ENCODE measurements around the gene TUG1.

Gene TUG1

DNA sequence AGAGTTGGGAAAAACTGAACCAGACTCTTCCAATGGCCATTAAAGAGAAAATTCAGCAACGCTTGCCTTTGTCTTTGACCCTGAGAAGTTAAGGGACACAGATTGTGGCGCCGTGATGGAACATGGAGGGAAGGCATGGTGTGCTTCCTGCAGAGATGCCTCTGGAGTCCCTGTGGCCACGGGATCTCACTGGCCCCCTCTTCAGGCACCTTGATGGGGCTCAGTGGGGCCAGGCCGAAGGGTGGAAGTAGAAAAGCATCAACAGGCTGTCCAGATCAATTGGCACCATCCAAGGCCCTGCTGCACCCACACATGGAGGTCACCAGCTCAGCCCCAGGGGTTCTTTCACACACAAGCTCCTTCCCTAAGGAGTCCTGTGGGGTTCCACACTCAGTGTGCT is 43.4 kb upstream of the TUG1 start:
- DNase-seq (ENCODE audit: low read depth): no peak
- no peak overlapping the region for H3K4me3 ChIP-seq (ENCODE audit: control insufficient read depth, low read depth, low read length)
- TF ChIP-seq, protein P1, sequence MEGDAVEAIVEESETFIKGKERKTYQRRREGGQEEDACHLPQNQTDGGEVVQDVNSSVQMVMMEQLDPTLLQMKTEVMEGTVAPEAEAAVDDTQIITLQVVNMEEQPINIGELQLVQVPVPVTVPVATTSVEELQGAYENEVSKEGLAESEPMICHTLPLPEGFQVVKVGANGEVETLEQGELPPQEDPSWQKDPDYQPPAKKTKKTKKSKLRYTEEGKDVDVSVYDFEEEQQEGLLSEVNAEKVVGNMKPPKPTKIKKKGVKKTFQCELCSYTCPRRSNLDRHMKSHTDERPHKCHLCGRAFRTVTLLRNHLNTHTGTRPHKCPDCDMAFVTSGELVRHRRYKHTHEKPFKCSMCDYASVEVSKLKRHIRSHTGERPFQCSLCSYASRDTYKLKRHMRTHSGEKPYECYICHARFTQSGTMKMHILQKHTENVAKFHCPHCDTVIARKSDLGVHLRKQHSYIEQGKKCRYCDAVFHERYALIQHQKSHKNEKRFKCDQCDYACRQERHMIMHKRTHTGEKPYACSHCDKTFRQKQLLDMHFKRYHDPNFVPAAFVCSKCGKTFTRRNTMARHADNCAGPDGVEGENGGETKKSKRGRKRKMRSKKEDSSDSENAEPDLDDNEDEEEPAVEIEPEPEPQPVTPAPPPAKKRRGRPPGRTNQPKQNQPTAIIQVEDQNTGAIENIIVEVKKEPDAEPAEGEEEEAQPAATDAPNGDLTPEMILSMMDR (IDR thresholded peaks at IDR 0.05; ENCODE audit: control insufficient read depth, insufficient read depth, low read depth, low read length, missing control alignments): no peak

DNA sequence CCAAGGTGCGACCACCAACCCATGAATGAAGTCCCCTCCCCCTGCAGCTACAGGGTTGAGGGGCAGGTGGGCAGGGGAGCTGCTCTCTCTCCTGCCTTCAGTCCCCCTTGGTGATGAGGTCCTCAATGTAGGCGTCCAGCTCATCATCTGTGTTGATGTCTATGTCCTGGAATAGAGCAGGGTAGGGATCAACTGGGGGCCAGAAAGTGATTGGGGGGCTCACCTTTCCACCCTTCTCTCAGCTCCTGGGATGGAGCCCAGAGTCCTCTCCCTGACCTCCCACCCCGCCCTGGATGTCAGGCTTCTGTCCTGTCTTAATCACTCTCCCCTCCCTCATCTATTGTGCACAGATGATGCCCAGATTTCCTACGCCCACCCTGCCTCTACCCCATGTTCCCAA is 42.4 kb upstream of the TUG1 start:
- DNase-seq (ENCODE audit: low read depth): no peak
- H3K4me3 ChIP-seq (ENCODE audit: control insufficient read depth, low read depth, low read length): no peak overlapping the region
- TF ChIP-seq, protein P1 (IDR thresholded peaks at IDR 0.05; ENCODE audit: control insufficient read depth, insufficient read depth, low read depth, low read length, missing control alignments): no peak

GRCh38 chr22:30927806-30928205 is 41.3 kb upstream of the TUG1 start:
- TF ChIP-seq, protein P1 (IDR thresholded peaks at IDR 0.05; ENCODE audit: control insufficient read depth, insufficient read depth, low read depth, low read length, missing control alignments): no peak
- H3K4me3 ChIP-seq (ENCODE audit: control insufficient read depth, low read depth, low read length): no peak overlapping the region
- DNase-seq (ENCODE audit: low read depth): no peak

- H3K4me3 ChIP-seq (ENCODE audit: control insufficient read depth, low read depth, low read length): no peak overlapping the region
- no peak for DNase-seq (ENCODE audit: low read depth)
- TF ChIP-seq, protein P1 (IDR thresholded peaks at IDR 0.05; ENCODE audit: control insufficient read depth, insufficient read depth, low read depth, low read length, missing control alignments): no peak
Observed at GRCh38 chr22:30928401-30928800, 40.7 kb upstream of the TUG1 start.

DNA sequence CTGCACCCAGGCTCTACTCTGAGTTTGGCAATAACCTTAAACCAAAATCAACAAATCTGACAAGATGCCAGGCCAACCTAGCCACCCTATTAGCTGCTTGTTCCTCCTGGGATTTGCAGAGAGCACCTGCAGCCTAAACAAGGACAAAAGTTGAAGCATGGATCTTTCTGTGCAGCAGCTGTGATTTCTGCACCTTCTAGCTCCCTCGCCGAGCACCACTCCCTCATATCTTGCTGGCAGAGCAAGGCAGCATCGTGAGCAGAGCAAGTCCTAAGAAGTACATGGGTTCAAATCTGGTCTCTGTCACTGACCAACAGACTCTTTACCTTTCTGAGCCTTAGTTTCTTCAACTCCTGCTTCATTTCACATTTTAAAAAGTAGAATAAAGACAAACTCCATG is 38.8 kb upstream of the TUG1 start:
- TF ChIP-seq, protein P1 (IDR thresholded peaks at IDR 0.05; ENCODE audit: control insufficient read depth, insufficient read depth, low read depth, low read length, missing control alignments): no peak
- DNase-seq (ENCODE audit: low read depth): no peak
- H3K4me3 ChIP-seq (ENCODE audit: control insufficient read depth, low read depth, low read length): no peak overlapping the region

- no peak overlapping the region for H3K4me3 ChIP-seq (ENCODE audit: control insufficient read depth, low read depth, low read length)
- TF ChIP-seq, protein P1 (IDR thresholded peaks at IDR 0.05; ENCODE audit: control insufficient read depth, insufficient read depth, low read depth, low read length, missing control alignments): no peak
- no peak for DNase-seq (ENCODE audit: low read depth)
Observed at GRCh38 chr22:30931541-30932300, 37.3 kb upstream of the TUG1 start.
